GM19193 (cell line): Measurements from ENCODE around the gene TGM3.

ENCODE experiments used
- POLR2A ChIP-seq: IDR thresholded peaks from 4 replicates; pipeline ENCODE4 v1.6.1; 2011; ENCODE audit not compliant: insufficient read depth, insufficient read length; ENCODE audit errors: extremely low read depth

Gene TGM3

GRCh38 chr20:2314759-2315439, 19.1 kb downstream of the TGM3 start:
- no peak for TF ChIP-seq POLR2A

GRCh38 chr20:2315440-2315778, 19.6 kb downstream of the TGM3 start:
- TF ChIP-seq POLR2A = no peak

- no peak for TF ChIP-seq POLR2A
Measured at GRCh38 chr20:2316847-2317495, 21.2 kb downstream of the TGM3 start.

- no peak for TF ChIP-seq POLR2A
Measured at GRCh38 chr20:2320813-2321658, 25.2 kb downstream of the TGM3 start.

GRCh38 chr20:2323051-2323450, 27.2 kb downstream of the TGM3 start:
- TF ChIP-seq POLR2A = no peak

- TF ChIP-seq POLR2A = no peak
Measured at GRCh38 chr20:2326046-2326445, 30.2 kb downstream of the TGM3 start.

GRCh38 chr20:2327620-2328555, 32.1 kb downstream of the TGM3 start:
- no peak for TF ChIP-seq POLR2A

- TF ChIP-seq POLR2A = no peak
Measured at GRCh38 chr20:2329286-2329685, 33.5 kb downstream of the TGM3 start.

- no peak for TF ChIP-seq POLR2A
Measured at GRCh38 chr20:2330090-2330695, 34.4 kb downstream of the TGM3 start.

GRCh38 chr20:2331106-2331505, 35.3 kb downstream of the TGM3 start:
- no peak for TF ChIP-seq POLR2A

GRCh38 chr20:2331901-2332565, 36.2 kb downstream of the TGM3 start:
- TF ChIP-seq POLR2A = no peak

- TF ChIP-seq POLR2A = no peak
Measured at GRCh38 chr20:2332711-2333110, 36.9 kb downstream of the TGM3 start.

- TF ChIP-seq POLR2A = no peak
Measured at GRCh38 chr20:2333821-2334220, 38.0 kb downstream of the TGM3 start.
